ENCODE measurements around the gene MRPL4.
"Not testable (repeated sequence)": the region's sequence is repeated elsewhere in the genome, so short reads cannot be mapped to it uniquely, and the experiment has no call there.

Gene MRPL4

GRCh38 chr19:10279737-10280442 is 27.9 kb downstream of the MRPL4 start:
- no peak for DNase-seq
- in situ Hi-C loops (cut with HindIII; ENCODE audit: low pct_ligation_motif_present, low pct_unique_long_range_greater_than_20kb, low sequenced_read_pairs), result no loop called here

- in situ Hi-C loops (cut with HindIII; ENCODE audit: low pct_ligation_motif_present, low pct_unique_long_range_greater_than_20kb, low sequenced_read_pairs); DNase-seq: not testable (repeated sequence)
These were observed 30.0 kb downstream of the MRPL4 start for GRCh38 chr19:10282043-10282442.

- in situ Hi-C loops (cut with HindIII; ENCODE audit: low pct_ligation_motif_present, low pct_unique_long_range_greater_than_20kb, low sequenced_read_pairs), result no loop called here
- DNase-seq, result no peak
These were observed 31.5 kb downstream of the MRPL4 start for GRCh38 chr19:10283301-10284064.

GRCh38 chr19:10284065-10284959 is 32.3 kb downstream of the MRPL4 start:
- in situ Hi-C loops (cut with HindIII; ENCODE audit: low pct_ligation_motif_present, low pct_unique_long_range_greater_than_20kb, low sequenced_read_pairs), result no loop called here

GRCh38 chr19:10284960-10285278 is 32.9 kb downstream of the MRPL4 start:
- DNase-seq, result no peak
- in situ Hi-C loops (cut with HindIII; ENCODE audit: low pct_ligation_motif_present, low pct_unique_long_range_greater_than_20kb, low sequenced_read_pairs), result no loop called here

More at GRCh38 chr19:10284065-10284959, 32.3 kb downstream of the MRPL4 start:
- no peak for DNase-seq

- no peak for DNase-seq
- in situ Hi-C loops (cut with HindIII; ENCODE audit: low pct_ligation_motif_present, low pct_unique_long_range_greater_than_20kb, low sequenced_read_pairs), result no loop called here
These were observed 33.4 kb downstream of the MRPL4 start for GRCh38 chr19:10285393-10285792.

GRCh38 chr19:10286803-10287737 is 35.1 kb downstream of the MRPL4 start, which contains the start of gene ICAM4:
Gene ICAM4 (plus strand): TSS chr19:10286955. CDS start chr19:10287013, 58 bp downstream.
- in situ Hi-C loops (cut with HindIII; ENCODE audit: low pct_ligation_motif_present, low pct_unique_long_range_greater_than_20kb, low sequenced_read_pairs), result no loop called here
- no peak for DNase-seq

- peak; percentile 65 for DNase-seq
- in situ Hi-C loops (cut with HindIII; ENCODE audit: low pct_ligation_motif_present, low pct_unique_long_range_greater_than_20kb, low sequenced_read_pairs), result no loop called here
These were observed 36.7 kb downstream of the MRPL4 start for GRCh38 chr19:10288662-10289166.

GRCh38 chr19:10289167-10289835 is 37.3 kb downstream of the MRPL4 start:
- in situ Hi-C loops (cut with HindIII; ENCODE audit: low pct_ligation_motif_present, low pct_unique_long_range_greater_than_20kb, low sequenced_read_pairs), result no loop called here
- DNase-seq, result peak; percentile 51

GRCh38 chr19:10289836-10290356 is 37.9 kb downstream of the MRPL4 start, which contains the start of gene ICAM5:
Gene ICAM5 (plus strand): TSS chr19:10289952. CDS start chr19:10290044, 92 bp downstream.
- in situ Hi-C loops (cut with HindIII; ENCODE audit: low pct_ligation_motif_present, low pct_unique_long_range_greater_than_20kb, low sequenced_read_pairs), result no loop called here
- DNase-seq, result peak; percentile 17

GRCh38 chr19:10290357-10290875 is 38.4 kb downstream of the MRPL4 start:
- DNase-seq, result no peak
- in situ Hi-C loops (cut with HindIII; ENCODE audit: low pct_ligation_motif_present, low pct_unique_long_range_greater_than_20kb, low sequenced_read_pairs), result no loop called here

GRCh38 chr19:10290876-10291553 is 39.0 kb downstream of the MRPL4 start:
- in situ Hi-C loops (cut with HindIII; ENCODE audit: low pct_ligation_motif_present, low pct_unique_long_range_greater_than_20kb, low sequenced_read_pairs), result no loop called here
- DNase-seq, result peak; percentile 23

GRCh38 chr19:10291554-10292205 is 39.7 kb downstream of the MRPL4 start:
- DNase-seq, result no peak
- in situ Hi-C loops (cut with HindIII; ENCODE audit: low pct_ligation_motif_present, low pct_unique_long_range_greater_than_20kb, low sequenced_read_pairs), result no loop called here

GRCh38 chr19:10292206-10292788 is 40.3 kb downstream of the MRPL4 start:
- DNase-seq, result peak; percentile 14
- in situ Hi-C loops (cut with HindIII; ENCODE audit: low pct_ligation_motif_present, low pct_unique_long_range_greater_than_20kb, low sequenced_read_pairs), result no loop called here

GRCh38 chr19:10292789-10293636 is 41.0 kb downstream of the MRPL4 start:
- in situ Hi-C loops (cut with HindIII; ENCODE audit: low pct_ligation_motif_present, low pct_unique_long_range_greater_than_20kb, low sequenced_read_pairs), result no loop called here
- DNase-seq, result no peak
